GM20000 (cell line): Measurements from ENCODE around the gene FCRLA.
"Not testable (repeated sequence)": the region's sequence is repeated elsewhere in the genome, so short reads cannot be mapped to it uniquely, and the experiment has no call there.

Experiments used
- DNase-seq: peaks from one replicate; pipeline ENCODE4 v3.0.0; 2012; ENCODE audit warnings: low spot score
- CTCF ChIP-seq: IDR thresholded peaks from 2 replicates; pipeline ENCODE4 v1.5.1; 2012; ENCODE audit warnings: mild to moderate bottlenecking, control low read depth; ENCODE audit errors: extremely low read depth, missing control alignments

Gene FCRLA

GRCh38 chr1:161676958-161677689, 29.9 kb upstream of the FCRLA start:
- no peak for TF ChIP-seq CTCF
- DNase-seq = no peak

GRCh38 chr1:161678500-161678899, 28.5 kb upstream of the FCRLA start:
- no peak for DNase-seq

GRCh38 chr1:161681879-161682278, 25.1 kb upstream of the FCRLA start:
- no peak for TF ChIP-seq CTCF
- DNase-seq = no peak

More at GRCh38 chr1:161678500-161678899, 28.5 kb upstream of the FCRLA start:
- TF ChIP-seq CTCF = no peak

- no peak for DNase-seq
- TF ChIP-seq CTCF = no peak
These were observed 18.1 kb upstream of the FCRLA start for GRCh38 chr1:161688946-161689345.

- DNase-seq = no peak
- no peak for TF ChIP-seq CTCF
These were observed 15.2 kb upstream of the FCRLA start for GRCh38 chr1:161691846-161692245.

GRCh38 chr1:161693020-161693712, 13.9 kb upstream of the FCRLA start:
- DNase-seq = not testable (repeated sequence)

GRCh38 chr1:161698302-161698701, 8.7 kb upstream of the FCRLA start:
- DNase-seq = not testable (repeated sequence)

GRCh38 chr1:161702250-161702649, 4.8 kb upstream of the FCRLA start:
- no peak for TF ChIP-seq CTCF
- no peak for DNase-seq
